GM18909 (cell line): Measurements from ENCODE around the gene SNUPN.
A peak's percentile ranks its signal among the peaks of the same experiment; 100 is the strongest.

ENCODE experiments used
- ATAC-seq: cut with Tn5 transposase; IDR thresholded peaks from one replicate; pipeline ENCODE4 v1.9.1; 2021; ENCODE audit warnings: mild to moderate bottlenecking; ENCODE audit not compliant: unreplicated experiment, poor library complexity

Gene SNUPN

GRCh38 chr15:75654201-75654907 is 28.8 kb upstream of the SNUPN start:
- ATAC-seq = no peak

- ATAC-seq = no peak
Observed at GRCh38 chr15:75653347-75653913, 27.9 kb upstream of the SNUPN start.

DNA sequence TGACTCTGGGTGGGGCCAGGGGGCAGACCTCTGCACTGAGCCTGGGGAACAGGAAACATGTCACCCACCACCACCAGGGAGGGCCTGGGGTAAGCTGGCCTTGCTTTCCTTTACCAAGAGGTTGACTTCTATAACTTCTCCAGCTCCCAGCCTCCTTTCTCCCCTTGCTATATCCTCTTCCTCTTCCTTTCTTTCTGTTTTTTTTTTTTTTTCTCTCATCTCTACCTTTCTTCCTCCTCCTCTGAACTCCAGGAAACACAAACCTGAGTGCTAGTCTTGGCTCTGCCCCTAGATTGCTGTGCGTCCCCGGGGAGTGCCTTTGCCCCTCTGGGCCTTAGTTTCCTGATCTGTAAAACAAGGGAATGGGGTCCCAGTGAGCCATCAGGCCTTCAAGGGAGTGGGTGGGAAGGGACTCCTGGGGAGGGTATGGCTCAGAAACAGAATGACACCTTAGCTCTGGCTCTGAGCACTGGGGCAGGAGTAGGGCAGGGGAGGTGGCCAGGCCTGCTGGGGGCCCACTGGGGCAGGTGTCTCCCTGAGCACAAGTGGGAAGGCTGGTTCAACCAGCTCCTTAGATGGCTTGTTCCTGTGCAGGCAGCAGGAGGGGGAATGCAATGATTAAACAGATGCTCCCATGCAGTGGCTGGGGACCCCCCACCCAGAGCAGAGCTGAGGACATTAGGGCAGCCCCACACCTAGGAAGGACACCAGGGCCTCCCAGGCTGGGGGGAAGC is 26.5 kb upstream of the SNUPN start:
- ATAC-seq = no peak

DNA sequence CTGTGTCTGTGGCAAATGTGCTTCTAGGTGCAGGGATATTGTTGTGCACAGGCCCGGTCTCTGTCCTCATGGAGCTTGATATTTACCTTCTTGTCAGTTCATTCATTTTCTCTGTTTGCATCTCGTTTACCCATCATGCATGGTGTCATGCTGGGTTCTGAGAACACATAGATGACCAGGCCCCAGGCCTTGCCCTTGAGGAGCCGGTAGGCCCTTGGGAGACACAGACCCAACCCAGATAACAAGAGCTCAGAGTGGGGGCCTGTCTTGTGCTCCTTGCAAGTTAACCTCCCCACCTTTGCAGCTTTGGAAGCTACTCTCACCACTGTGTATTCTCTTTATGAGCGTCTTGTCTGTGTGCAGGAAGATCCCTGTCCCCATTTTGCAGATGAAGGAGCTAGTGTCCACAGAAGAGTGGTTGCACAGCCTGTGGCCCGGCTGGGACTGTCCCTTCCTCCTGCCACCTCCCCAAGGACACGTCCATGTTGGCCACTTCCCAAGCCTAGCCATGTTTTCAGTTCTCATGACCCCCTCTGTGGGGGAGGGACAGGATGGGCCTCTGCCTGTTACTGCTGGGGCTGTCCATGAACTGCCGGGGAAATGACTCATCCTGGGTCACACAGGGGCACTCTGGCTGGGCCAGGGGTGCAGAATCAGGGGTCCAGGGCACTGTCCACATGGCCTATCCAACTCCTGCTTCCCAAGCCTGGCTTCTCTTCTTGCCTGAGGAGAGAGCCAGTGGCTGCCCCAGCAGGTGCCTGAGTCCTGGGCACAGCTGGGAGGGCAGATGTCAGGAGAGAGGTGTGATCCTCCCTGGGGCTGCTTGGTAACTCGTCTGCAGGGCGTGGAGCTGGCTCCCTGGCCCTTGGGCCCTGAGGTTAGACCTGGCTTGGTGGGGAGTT is 25.6 kb upstream of the SNUPN start:
- ATAC-seq = no peak

- no peak for ATAC-seq
Observed at GRCh38 chr15:75649848-75650247, 24.3 kb upstream of the SNUPN start.

DNA sequence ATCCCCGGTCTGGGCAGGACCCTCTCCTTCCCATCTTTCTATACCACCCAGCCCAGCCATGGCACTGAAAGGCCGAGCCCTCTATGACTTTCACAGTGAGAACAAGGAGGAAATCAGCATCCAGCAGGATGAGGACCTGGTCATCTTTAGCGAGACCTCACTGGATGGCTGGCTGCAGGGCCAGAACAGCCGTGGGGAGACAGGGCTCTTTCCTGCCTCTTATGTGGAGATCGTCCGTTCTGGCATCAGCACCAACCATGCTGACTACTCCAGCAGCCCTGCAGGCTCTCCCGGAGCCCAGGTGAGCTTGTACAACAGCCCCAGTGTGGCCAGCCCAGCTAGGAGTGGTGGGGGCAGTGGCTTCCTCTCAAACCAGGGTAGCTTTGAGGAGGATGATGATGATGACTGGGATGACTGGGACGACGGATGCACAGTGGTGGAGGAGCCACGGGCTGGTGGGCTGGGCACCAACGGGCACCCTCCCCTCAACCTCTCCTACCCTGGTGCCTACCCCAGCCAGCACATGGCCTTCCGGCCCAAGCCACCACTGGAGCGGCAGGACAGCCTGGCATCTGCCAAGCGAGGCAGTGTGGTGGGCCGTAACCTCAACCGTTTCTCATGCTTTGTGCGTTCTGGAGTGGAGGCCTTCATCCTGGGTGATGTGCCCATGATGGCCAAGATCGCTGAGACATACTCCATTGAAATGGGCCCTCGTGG is 23.7 kb upstream of the SNUPN start:
- no peak for ATAC-seq

- no peak for ATAC-seq
Observed at GRCh38 chr15:75648156-75649000, 22.9 kb upstream of the SNUPN start.

GRCh38 chr15:75647370-75648155 is 22.0 kb upstream of the SNUPN start, which contains the start of gene SNX33:
TSS of gene SNX33 (plus strand) at chr15:75647912. CDS start at chr15:75649103, 1,191 bp downstream.
- no peak for ATAC-seq

- ATAC-seq = no peak
Observed at GRCh38 chr15:75646944-75647364, 21.4 kb upstream of the SNUPN start.

DNA sequence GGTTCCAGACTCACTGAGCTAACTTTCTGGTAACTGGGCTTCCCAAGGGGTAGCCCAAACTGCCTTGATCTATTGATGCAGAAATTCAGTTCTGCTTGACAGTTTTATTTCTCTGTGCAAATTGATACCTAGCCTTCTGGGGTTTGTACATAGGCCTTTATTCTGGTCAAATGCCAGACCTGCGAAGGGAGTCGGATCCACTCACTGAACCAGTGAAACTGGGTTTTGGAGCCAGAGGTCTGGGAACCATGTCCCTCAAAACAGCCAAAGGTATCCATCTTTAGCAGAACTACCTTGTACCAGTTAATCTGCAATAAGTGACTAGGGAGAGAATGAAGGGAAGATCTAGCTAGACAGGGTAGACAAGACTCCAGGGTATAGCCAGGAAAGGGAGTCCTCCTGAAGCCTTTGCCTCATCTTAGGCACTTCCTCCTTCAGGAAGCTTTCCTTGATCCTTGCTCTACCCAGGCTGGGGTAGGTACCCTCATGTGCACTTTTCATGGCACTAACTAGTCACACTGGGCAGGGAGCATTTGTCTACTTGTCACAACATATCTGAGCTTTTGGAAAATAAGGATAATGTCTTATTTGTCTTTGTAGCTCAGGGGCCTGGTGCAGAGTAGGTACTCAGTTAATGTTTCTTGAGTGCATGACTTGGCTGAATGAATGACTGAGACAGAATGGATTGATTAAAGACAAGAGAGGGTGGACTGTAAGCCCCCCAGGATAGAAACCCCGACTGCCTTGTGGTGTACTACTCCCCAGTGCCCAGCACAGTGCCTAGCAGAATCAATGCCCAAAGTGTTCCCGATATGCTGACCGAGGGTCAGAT is 20.8 kb upstream of the SNUPN start:
- ATAC-seq = no peak

DNA sequence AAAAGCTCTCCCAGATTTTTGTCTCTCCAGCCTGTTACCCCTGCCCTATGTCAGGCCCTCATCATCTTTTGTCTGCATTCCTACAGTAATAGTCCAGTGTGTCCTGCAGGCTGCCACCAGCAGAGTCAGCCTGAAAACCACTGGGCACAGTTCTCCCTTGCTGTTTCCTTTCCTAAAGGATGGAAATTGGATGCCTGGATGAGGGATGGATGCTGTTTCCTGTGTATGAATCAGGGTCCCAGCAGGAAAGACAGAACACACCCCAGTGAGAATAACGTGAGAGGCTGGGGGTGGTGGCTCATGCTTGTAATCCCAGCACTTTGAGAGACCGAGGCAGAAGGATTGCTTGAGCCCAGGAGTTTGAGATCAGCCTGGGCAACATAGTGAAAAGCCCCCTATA is 18.9 kb upstream of the SNUPN start:
- ATAC-seq = no peak

DNA sequence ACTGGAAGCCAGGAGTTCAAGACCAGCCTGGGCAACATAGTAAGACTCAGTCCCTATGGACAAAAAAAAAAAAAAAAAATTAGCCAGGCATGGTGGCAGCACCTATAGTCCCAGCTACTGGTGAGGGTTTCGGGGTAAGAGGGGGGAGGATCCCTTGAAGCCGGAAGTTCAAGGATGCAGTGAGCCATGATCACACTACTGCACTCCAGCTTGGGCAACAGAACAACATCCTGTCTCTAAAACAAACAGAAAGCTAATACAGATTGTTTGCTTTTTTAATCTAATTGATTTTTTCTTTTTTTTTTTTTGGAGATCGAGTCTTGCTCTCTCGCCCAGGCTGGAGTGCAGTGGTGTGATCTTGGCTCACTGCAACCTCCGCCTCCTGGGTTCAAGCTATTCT is 16.1 kb upstream of the SNUPN start:
- no peak for ATAC-seq

- ATAC-seq = no peak
Observed at GRCh38 chr15:75641179-75641503, 15.6 kb upstream of the SNUPN start.

GRCh38 chr15:75640483-75641178 is 15.1 kb upstream of the SNUPN start:
- ATAC-seq = peak; percentile 31

DNA sequence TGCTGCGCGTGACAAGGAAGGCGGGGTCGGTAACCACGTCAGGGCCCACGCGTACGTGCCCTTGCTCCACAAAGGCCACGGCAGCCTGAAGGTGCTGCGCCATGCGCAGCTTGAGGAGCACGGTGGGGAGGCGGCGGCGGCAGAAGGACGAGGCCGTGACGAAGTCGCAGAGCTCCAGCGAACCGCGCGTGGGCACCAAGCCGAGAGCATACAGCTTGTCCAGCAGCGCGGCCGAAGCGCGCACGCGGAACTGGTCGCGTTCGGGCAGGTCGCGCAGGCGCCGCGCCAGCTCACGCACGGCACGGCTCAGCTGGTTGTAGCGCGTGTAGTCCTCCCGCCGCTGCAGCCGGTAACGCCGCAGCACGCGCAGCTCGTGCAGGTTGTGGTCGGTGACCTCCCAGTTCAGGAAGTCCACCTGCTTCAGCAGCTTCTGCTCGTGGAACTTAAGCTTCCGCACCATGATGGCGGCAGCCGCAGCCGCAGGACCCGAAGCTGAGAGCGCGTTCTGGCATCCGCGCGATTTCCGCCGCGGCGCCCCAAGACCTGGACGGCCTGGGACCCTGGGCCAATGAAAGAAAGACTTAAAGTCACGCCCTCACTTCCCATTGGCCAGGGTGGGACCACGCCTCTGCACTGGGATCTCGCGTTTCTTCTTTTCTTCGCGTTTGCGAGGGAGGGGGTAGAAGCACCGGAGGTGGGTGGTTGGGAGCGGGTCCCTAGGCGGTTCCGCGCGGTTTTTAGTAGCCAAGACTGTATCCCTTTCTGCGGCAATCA is 14.4 kb upstream of the SNUPN start, which contains the start of gene IMP3:
IMP3 (minus strand) TSS at position 516 of the 774 bp plus-strand sequence; CDS start at position 460, 56 bp downstream.
- peak; percentile 91 for ATAC-seq

DNA sequence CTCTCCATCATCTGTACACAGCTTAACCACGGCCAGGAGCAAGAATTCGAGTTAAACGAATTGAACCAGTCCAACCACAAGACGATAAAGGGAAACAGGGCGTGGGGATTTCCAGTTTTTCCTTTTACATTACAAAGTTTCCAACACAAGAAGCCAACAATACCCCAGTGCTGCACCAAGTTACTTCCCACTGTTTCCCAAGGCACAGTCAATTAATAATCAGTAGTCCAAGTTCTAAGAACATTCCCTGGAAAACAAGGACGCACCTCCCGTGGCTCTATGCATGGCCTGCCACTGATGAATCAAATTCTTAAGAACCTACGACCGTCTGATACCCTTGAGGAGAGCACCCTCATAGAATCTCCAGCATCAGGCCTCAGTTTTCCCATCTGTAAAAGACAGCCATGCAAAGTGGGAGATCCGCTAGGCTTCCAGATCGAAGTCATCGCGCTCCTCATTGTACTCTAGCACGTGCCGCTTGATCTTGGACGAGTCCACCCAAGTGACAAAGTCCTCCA is 13.7 kb upstream of the SNUPN start:
- no peak for ATAC-seq
